GM11168 (cell line): Measurements from ENCODE around the gene APBB2.
"Not testable (repeated sequence)": the region's sequence is repeated elsewhere in the genome, so short reads cannot be mapped to it uniquely, and the experiment has no call there.

Experiments used
- in situ Hi-C: fragments of 300-500 bp; cut with MboI; formaldehyde crosslinking; loops from one replicate; pipeline ENCODE4 v1.12.0; 2022; ENCODE audit warnings: low sequenced_read_pairs; ENCODE audit not compliant: unreplicated experiment

Gene APBB2

GRCh38 chr4:40924793-40925117 is 289.6 kb downstream of the APBB2 start:
- in situ Hi-C loops: no loop called here

GRCh38 chr4:40924096-40924792 is 290.1 kb downstream of the APBB2 start:
- in situ Hi-C loops: no loop called here

GRCh38 chr4:40923316-40924095 is 290.8 kb downstream of the APBB2 start:
- in situ Hi-C loops: no loop called here

DNA sequence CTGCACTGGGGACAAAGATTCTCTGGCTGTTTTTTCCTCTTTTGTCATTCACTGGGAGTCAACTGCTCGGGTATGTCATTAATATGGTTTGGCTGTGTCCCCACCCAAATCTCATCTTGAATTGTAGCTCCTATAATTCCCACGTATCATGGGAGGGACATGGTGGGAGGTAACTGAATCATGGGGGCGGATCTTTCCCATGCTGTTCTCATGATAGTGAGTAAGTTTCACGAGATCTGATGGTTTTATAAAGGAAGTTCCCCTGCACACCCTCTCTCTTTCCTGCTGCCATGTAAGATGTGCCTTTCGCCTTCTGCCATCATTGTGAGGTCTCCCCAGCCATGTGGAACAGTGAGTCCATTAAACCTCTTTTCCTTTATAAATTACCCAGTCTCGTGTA is 294.4 kb downstream of the APBB2 start:
- in situ Hi-C loops: not testable (repeated sequence)

GRCh38 chr4:40918330-40918729 is 296.0 kb downstream of the APBB2 start:
- in situ Hi-C loops: no loop called here

GRCh38 chr4:40916880-40917279 is 297.5 kb downstream of the APBB2 start:
- in situ Hi-C loops: no loop called here

GRCh38 chr4:40916218-40916555 is 298.2 kb downstream of the APBB2 start:
- in situ Hi-C loops: no loop called here

DNA sequence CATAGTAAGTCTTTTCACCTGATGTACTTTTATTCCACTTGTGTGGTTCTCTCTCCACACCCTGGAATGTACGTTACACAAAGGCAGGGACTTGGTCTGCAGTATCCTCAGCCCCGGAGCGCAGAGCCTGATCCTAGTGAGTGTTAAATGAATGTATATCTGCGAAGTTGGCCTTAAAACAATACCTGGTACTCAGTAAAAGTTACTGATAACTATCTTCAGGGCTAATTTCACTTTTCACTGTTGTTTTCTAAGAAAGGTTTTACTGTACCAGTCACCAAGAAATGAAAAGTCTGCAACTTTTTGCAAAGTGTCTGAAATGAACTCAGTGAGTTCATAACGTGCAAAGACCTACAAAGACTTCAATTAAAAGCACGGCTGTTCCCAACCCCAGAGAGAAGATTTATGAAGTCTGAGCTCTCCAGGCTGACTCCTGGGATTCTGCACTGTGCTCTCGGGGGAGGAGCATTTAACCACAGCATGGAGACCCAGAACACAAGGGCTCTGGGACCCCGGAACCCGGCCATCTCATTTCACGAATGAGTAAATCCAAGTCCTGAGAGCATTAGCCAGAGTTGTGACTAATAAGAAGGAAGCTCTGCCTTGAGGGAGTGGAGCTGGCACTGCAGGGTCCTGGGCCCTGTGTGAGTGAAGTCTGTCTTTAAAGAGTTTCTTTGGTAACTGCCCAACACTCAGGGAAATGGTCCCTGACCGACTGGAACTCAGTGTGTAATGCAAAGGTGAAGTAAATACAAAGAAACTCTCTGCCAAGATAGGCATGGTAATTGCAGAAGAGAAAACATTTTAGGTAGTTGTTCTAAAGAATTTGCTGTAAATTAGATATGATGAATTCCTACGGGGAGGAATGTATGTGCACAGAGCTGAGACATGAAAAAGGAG is 298.8 kb downstream of the APBB2 start:
- in situ Hi-C loops: no loop called here

- in situ Hi-C loops: no loop called here
These were observed 301.7 kb downstream of the APBB2 start for GRCh38 chr4:40912460-40913184.

DNA sequence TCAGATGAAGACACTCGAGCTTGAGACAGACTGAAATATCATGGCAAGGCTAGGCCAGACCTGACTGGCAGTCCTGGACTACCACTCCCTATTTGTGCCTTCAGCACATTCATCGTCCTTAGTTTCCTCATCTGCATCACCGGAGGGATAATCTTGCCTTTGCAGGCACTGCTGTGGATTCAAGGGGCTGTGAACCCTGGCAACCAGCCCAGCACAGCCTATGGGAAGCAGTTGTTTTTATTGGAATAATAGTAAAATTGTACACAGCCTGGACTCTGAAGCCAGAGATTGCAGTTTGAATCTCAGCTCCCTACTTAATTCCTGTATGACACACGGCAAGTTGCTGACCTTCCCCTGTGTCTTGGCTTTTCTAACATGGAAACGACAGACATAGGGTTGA is 303.6 kb downstream of the APBB2 start:
- in situ Hi-C loops: no loop called here

DNA sequence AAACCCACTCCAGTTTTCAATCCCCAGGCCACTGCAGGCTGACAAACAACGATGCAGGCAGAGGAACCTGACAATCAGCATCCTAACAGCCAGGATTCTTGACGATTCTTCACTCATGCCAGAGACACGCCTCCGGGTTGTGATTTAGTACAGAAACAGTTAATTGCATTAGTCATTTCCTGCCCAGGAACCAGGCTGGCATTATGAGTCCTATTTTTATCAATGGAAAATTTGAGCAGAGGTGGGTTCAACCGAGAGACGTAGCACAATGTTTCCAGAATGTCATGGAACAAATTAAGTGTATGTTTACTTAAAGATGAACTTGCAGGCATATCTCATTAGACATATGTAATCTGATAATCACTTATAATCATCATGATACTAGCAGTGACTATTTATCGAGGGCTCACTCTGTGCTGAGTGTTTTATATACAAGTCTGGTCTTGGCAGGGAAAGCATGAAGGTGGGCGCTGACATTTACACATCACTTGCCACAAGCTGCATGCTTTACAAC is 304.9 kb downstream of the APBB2 start:
- in situ Hi-C loops: no loop called here

DNA sequence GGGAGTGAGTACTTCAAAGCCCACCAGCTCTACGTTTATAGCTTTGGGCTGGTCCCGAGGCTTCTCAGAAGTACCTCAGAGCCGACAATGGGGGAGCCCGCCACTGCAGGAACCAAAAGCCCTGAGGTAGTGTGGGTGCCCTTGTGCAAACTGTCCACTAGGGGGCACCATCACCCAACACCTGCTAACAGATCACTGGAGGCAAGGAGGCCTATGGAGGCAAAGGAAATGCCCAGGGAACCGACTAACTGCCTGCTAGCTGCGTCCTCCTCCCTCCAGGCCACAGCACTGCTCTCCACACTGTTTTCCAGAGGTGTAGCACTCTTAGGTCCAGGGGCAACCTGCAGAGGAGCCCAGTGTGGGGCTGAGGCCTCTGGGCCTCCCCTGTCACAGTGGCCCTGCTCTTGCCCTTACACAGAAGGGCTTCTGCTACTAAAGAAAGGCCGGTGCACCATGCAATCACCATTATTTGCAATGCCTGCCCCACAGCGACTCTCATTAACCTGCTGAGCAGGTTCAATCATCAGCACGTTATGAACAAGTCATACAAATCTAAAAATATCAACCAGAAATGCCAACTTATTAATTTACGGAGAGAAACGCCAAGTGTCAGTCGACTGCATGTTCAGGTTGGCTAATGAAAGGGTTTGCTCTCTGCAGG is 305.5 kb downstream of the APBB2 start:
- in situ Hi-C loops: no loop called here

- in situ Hi-C loops: no loop called here
These were observed 306.0 kb downstream of the APBB2 start for GRCh38 chr4:40908297-40908696.

GRCh38 chr4:40905414-40905813 is 308.9 kb downstream of the APBB2 start:
- in situ Hi-C loops: no loop called here

DNA sequence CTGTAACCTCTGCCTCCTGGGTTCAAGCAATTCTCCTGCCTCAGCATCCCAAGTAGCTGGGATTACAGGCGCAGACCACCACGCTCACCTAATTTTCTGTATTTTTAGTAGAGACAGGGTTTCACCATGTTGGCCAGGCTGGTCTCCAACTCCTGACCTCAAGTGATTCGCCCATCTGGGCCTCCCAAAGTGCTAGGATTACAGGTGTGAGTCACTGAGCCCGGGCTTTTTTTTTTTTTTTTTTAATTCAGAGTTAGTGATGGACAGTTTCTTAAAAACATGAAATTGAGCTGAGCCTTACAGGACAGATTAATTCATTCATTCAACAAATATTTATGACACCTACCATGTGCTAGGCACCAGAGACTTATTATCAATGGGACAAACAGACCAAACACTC is 313.8 kb downstream of the APBB2 start:
- in situ Hi-C loops: not testable (repeated sequence)

- in situ Hi-C loops: loop anchor here (5.0 kb wide), 1 partner anchor 160 kb away; no protein-coding TSS in a partner anchor
These were observed 316.7 kb downstream of the APBB2 start for GRCh38 chr4:40897557-40898203.

GRCh38 chr4:40890764-40891163 is 323.6 kb downstream of the APBB2 start:
- in situ Hi-C loops: no loop called here

- in situ Hi-C loops: no loop called here
These were observed 324.1 kb downstream of the APBB2 start for GRCh38 chr4:40890199-40890598.

- in situ Hi-C loops: no loop called here
These were observed 325.4 kb downstream of the APBB2 start for GRCh38 chr4:40888933-40889332.
